Trophoblast cell (in vitro differentiated cells and primary cell): ENCODE results near the gene LRMDA.

Experiments used
- DNase-seq, 2 donors: peaks; one replicate each; pipeline ENCODE4 v3.0.0-alpha.2; 2016
- H2AFZ ChIP-seq: 2 replicates; pipeline ENCODE4 v1.6.1; 2013; ENCODE audit warnings: low read length, moderate library complexity, mild to moderate bottlenecking; ENCODE audit not compliant: insufficient read depth, poor library complexity
- H2AK5ac ChIP-seq: 2 replicates; pipeline ENCODE4 v1.6.1; 2013; ENCODE audit warnings: mild to moderate bottlenecking, low read length
- H2BK120ac ChIP-seq: 2 replicates; pipeline ENCODE4 v1.6.1; 2013; ENCODE audit warnings: low read length, mild to moderate bottlenecking, moderate library complexity; ENCODE audit not compliant: insufficient read depth, poor library complexity
- H2BK12ac ChIP-seq: 2 replicates; pipeline ENCODE4 v1.6.1; 2013; ENCODE audit warnings: mild to moderate bottlenecking, low read length, moderate library complexity
- H2BK5ac ChIP-seq: 2 replicates; pipeline ENCODE4 v1.6.1; 2013; ENCODE audit warnings: low read length, low read depth, moderate library complexity, mild to moderate bottlenecking; ENCODE audit not compliant: poor library complexity
- H3K14ac ChIP-seq: 2 replicates; pipeline ENCODE4 v1.6.1; 2013; ENCODE audit warnings: mild to moderate bottlenecking, low read length
- H3K18ac ChIP-seq: 2 replicates; pipeline ENCODE4 v1.6.1; 2013; ENCODE audit warnings: mild to moderate bottlenecking, low read length
- H3K23ac ChIP-seq: 2 replicates; pipeline ENCODE4 v1.6.1; 2013; ENCODE audit warnings: low read length
- H3K27ac ChIP-seq: 2 replicates; pipeline ENCODE4 v1.5.1; 2013; ENCODE audit warnings: low read depth, mild to moderate bottlenecking, inconsistent platforms, low read length, moderate library complexity
- H3K27me3 ChIP-seq: 2 replicates; pipeline ENCODE4 v1.6.1; 2013; ENCODE audit warnings: inconsistent platforms, mild to moderate bottlenecking, low read length, moderate library complexity; ENCODE audit not compliant: insufficient read depth
- H3K36me3 ChIP-seq, 2 experiments: 1 replicate in 1 of 2; 2 replicates in 1 of 2; pipeline ENCODE4 v1.6.1; 2013; ENCODE audit warnings: low read length in 2 of 2, mild to moderate bottlenecking in 2 of 2, moderate library complexity in 1 of 2; ENCODE audit not compliant: insufficient read depth in 2 of 2, control insufficient read depth in 1 of 2
- H3K4ac ChIP-seq: 2 replicates; pipeline ENCODE4 v1.6.1; 2013; ENCODE audit warnings: low read depth, mild to moderate bottlenecking, low read length, moderate library complexity
- H3K4me1 ChIP-seq, 2 experiments: 1 replicate in 1 of 2; 2 replicates in 1 of 2; pipeline ENCODE4 v1.6.1; 2013; ENCODE audit warnings: low read length in 2 of 2, mild to moderate bottlenecking in 2 of 2, moderate library complexity in 1 of 2; ENCODE audit not compliant: insufficient read depth in 2 of 2, control insufficient read depth in 1 of 2
- H3K4me2 ChIP-seq: 2 replicates; pipeline ENCODE4 v1.6.1; 2013; ENCODE audit warnings: inconsistent platforms, mild to moderate bottlenecking, low read length, moderate library complexity
- H3K4me3 ChIP-seq: 2 replicates; pipeline ENCODE4 v1.5.1; 2013; ENCODE audit warnings: mild to moderate bottlenecking, low read depth, low read length, inconsistent platforms
- H3K79me1 ChIP-seq: one replicate; pipeline ENCODE4 v1.6.1; 2013; ENCODE audit warnings: low read length
- H3K79me2 ChIP-seq: 2 replicates; pipeline ENCODE4 v1.6.1; 2013; ENCODE audit warnings: low read length, mild to moderate bottlenecking; ENCODE audit not compliant: control insufficient read depth, insufficient read depth, poor library complexity
- H3K9ac ChIP-seq: 2 replicates; pipeline ENCODE4 v1.6.1; 2013; ENCODE audit warnings: mild to moderate bottlenecking, low read length
- H3K9me3 ChIP-seq: 2 replicates; pipeline ENCODE4 v1.6.1; 2013; ENCODE audit warnings: low read depth, mild to moderate bottlenecking, control low read depth, inconsistent platforms, low read length; ENCODE audit not compliant: insufficient read depth
- H4K12ac ChIP-seq: 2 replicates; pipeline ENCODE4 v1.6.1; 2013; ENCODE audit warnings: low read depth, mild to moderate bottlenecking, low read length, moderate library complexity
- H4K8ac ChIP-seq: 2 replicates; pipeline ENCODE4 v1.6.1; 2013; ENCODE audit warnings: low read depth, mild to moderate bottlenecking, low read length, moderate library complexity
- H4K91ac ChIP-seq: one replicate; pipeline ENCODE4 v1.6.1; 2013; ENCODE audit warnings: low read depth, mild to moderate bottlenecking, low read length, moderate library complexity
- WGBS: extraction: QIAGEN DNeasy Blood & Tissue Kit; methylation state at CpG from one replicate; pipeline ENCODE4 v1.1.7; 2013; ENCODE audit warnings: missing lambda C conversion rate; ENCODE audit not compliant: insufficient read length, insufficient coverage; ENCODE audit errors: extremely low coverage; 5-methylcytosine and 5-hydroxymethylcytosine counted together

LRMDA gene

DNA sequence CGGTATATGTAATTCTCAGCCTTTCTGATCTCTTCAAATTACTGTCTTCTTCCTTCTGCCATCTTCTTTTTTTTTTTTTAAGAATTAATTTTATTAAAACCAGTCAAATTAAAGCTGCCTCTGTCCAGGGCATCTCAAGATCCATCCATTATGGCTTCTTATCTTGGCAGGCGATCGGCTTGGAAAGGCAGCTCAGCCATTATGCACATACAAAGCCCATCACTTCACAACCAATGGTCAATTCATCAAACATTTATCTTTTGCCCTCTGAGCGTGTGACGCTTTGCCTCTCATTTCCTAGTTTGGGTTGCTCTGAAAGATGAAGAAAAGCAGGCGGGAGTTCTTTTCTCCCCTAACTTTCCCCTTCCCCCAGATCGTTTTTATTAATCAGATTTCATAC, 591.6 kb downstream of the LRMDA start:
- Histone ChIP-seq H3K79me2 (no peaks in the 10 kb centered on the region), H3K9me3 (no peaks in the 10 kb centered on the region), H3K36me3 (no peaks in the 10 kb centered on the region), H4K8ac (no peak overlapping the region), H3K18ac (no peak overlapping the region), H3K4me1 (no peaks in the 10 kb centered on the region), H2AK5ac (no peak overlapping the region), H2BK120ac (no peak overlapping the region), H3K4me2 (no peak overlapping the region), H3K4me3 (no peak overlapping the region), H4K12ac (no peak overlapping the region), H3K4ac (no peak overlapping the region), H3K14ac (no peak overlapping the region), H4K91ac (no peak overlapping the region), H3K27ac (no peak overlapping the region), H3K79me1 (no peaks in the 10 kb centered on the region), H3K27me3 (no peaks in the 10 kb centered on the region), H2BK12ac (no peak overlapping the region), H2BK5ac (no peak overlapping the region), H2AFZ (no peak overlapping the region), H3K23ac (no peak overlapping the region), H3K9ac (no peak overlapping the region)
- no CpG with 5 or more reads among the region's 7 CpGs for WGBS
- no peak for DNase-seq

DNA sequence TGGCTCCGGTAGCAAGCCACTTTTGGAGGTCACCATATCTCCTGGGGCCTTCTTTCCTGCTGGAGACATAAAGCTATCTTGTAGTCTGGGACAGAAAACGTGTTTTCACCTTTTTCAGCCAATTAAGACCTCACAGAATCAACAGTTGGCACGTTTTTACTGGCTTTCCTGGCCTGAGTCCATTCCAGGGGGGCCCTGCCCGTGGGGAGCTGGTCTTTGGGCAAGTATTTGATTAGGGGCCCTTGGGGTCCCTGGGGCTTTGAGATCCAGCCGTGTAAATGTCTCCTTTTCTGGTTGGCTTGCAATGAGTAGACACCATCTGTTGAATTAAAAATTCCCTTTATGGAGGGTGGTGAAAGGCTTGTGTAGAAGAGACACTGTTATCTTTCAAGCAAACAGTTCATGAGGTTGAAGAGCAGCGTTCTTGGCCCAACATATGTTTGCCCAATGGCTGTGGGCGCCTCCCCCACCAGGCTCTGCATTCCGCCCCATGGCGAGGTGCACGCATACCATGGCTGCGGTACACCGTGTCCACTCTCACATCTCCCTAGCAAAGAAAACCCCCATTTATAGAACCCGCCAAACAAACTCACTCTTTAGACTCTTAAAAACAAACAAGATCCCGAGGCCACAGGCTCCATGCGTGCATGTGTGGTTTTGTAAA, 593.2 kb downstream of the LRMDA start:
- Histone ChIP-seq H3K4me2 (no peak overlapping the region), H2BK12ac (no peak overlapping the region), H2AK5ac (no peak overlapping the region), H2BK5ac (no peak overlapping the region), H3K36me3 (no peaks in the 10 kb centered on the region), H3K27ac (no peak overlapping the region), H3K9me3 (no peaks in the 10 kb centered on the region), H3K79me2 (no peaks in the 10 kb centered on the region), H3K9ac (no peak overlapping the region), H3K27me3 (no peaks in the 10 kb centered on the region), H3K4ac (no peak overlapping the region), H2AFZ (no peak overlapping the region), H3K4me1 (no peaks in the 10 kb centered on the region), H4K12ac (no peak overlapping the region), H2BK120ac (no peak overlapping the region), H3K4me3 (no peak overlapping the region), H3K14ac (no peak overlapping the region), H4K91ac (no peak overlapping the region), H3K18ac (no peak overlapping the region), H3K79me1 (no peaks in the 10 kb centered on the region), H4K8ac (no peak overlapping the region), H3K23ac (no peak overlapping the region)
- no CpG with 5 or more reads among the region's 15 CpGs for WGBS
- no peak for DNase-seq

GRCh38 chr10:76025124-76025477, 593.7 kb downstream of the LRMDA start:
- no peak overlapping the region for H2AFZ ChIP-seq
- H3K4me2 ChIP-seq = no peak overlapping the region
- no peak overlapping the region for H3K4me3 ChIP-seq
- no CpG with 5 or more reads among the region's 3 CpGs for WGBS
- H3K4me1 ChIP-seq = no peaks in the 10 kb centered on the region
- DNase-seq = no peak
- no peak overlapping the region for H2AK5ac ChIP-seq
- H4K8ac ChIP-seq = no peak overlapping the region
- H2BK5ac ChIP-seq = no peak overlapping the region
- no peaks in the 10 kb centered on the region for H3K79me1 ChIP-seq
- H2BK120ac ChIP-seq = no peak overlapping the region
- no peaks in the 10 kb centered on the region for H3K27me3 ChIP-seq
- no peaks in the 10 kb centered on the region for H3K9me3 ChIP-seq
- no peak overlapping the region for H4K12ac ChIP-seq
- H4K91ac ChIP-seq = no peak overlapping the region
- no peak overlapping the region for H3K4ac ChIP-seq
- no peaks in the 10 kb centered on the region for H3K36me3 ChIP-seq
- H2BK12ac ChIP-seq = no peak overlapping the region
- H3K79me2 ChIP-seq = no peaks in the 10 kb centered on the region
- no peak overlapping the region for H3K14ac ChIP-seq
- H3K18ac ChIP-seq = no peak overlapping the region
- H3K9ac ChIP-seq = no peak overlapping the region
- H3K27ac ChIP-seq = no peak overlapping the region
- no peak overlapping the region for H3K23ac ChIP-seq

- Histone ChIP-seq H2BK120ac (no peak overlapping the region), H3K9ac (no peak overlapping the region), H4K91ac (no peak overlapping the region), H3K4me2 (no peak overlapping the region), H3K4ac (no peak overlapping the region), H3K18ac (no peak overlapping the region), H4K8ac (no peak overlapping the region), H3K36me3 (no peaks in the 10 kb centered on the region), H3K4me3 (no peak overlapping the region), H2BK12ac (no peak overlapping the region), H2BK5ac (no peak overlapping the region), H2AK5ac (no peak overlapping the region), H3K79me1 (no peaks in the 10 kb centered on the region), H3K79me2 (no peaks in the 10 kb centered on the region), H4K12ac (no peak overlapping the region), H3K9me3 (no peaks in the 10 kb centered on the region), H3K27ac (no peak overlapping the region), H3K27me3 (no peaks in the 10 kb centered on the region), H3K23ac (no peak overlapping the region), H2AFZ (no peak overlapping the region), H3K14ac (no peak overlapping the region), H3K4me1 (no peaks in the 10 kb centered on the region)
- WGBS = no CpG with 5 or more reads among the region's 2 CpGs
- DNase-seq = no peak
These were observed 594.9 kb downstream of the LRMDA start for GRCh38 chr10:76026176-76026771.
